Stimulated activated CD4-positive, alpha-beta T cell treated with anti-CD3 and anti-CD28 coated beads, Interleukin-4, amount 100 ng/mL, for 24 hours (primary cell): ENCODE results near the gene ANKH.

Experiments used
- DNase-seq: peaks from one replicate; pipeline ENCODE4 v3.0.0-alpha.2; 2020

Gene ANKH

GRCh38 chr5:14753947-14754346 is 117.6 kb downstream of the ANKH start:
- DNase-seq = no peak

GRCh38 chr5:14753292-14753691 is 118.3 kb downstream of the ANKH start:
- no peak for DNase-seq

GRCh38 chr5:14752497-14753071 is 119.0 kb downstream of the ANKH start:
- no peak for DNase-seq

GRCh38 chr5:14750712-14751111 is 120.9 kb downstream of the ANKH start:
- no peak for DNase-seq

GRCh38 chr5:14749579-14750101 is 121.9 kb downstream of the ANKH start:
- no peak for DNase-seq

GRCh38 chr5:14748180-14748900 is 123.2 kb downstream of the ANKH start:
- no peak for DNase-seq

- no peak for DNase-seq
Measured at GRCh38 chr5:14745753-14746152, 125.8 kb downstream of the ANKH start.

- no peak for DNase-seq
Measured at GRCh38 chr5:14745188-14745563, 126.4 kb downstream of the ANKH start.

- no peak for DNase-seq
Measured at GRCh38 chr5:14744296-14745187, 127.0 kb downstream of the ANKH start.

- no peak for DNase-seq
Measured at GRCh38 chr5:14743601-14744295, 127.8 kb downstream of the ANKH start.

GRCh38 chr5:14742498-14742897 is 129.1 kb downstream of the ANKH start:
- DNase-seq = no peak

GRCh38 chr5:14741801-14742440 is 129.7 kb downstream of the ANKH start:
- DNase-seq = no peak

GRCh38 chr5:14741131-14741530 is 130.4 kb downstream of the ANKH start:
- DNase-seq = no peak

- DNase-seq = no peak
Measured at GRCh38 chr5:14739981-14740380, 131.6 kb downstream of the ANKH start.

GRCh38 chr5:14739538-14739937 is 132.0 kb downstream of the ANKH start:
- DNase-seq = no peak

GRCh38 chr5:14738050-14738449 is 133.5 kb downstream of the ANKH start:
- no peak for DNase-seq

- DNase-seq = no peak
Measured at GRCh38 chr5:14737291-14737690, 134.3 kb downstream of the ANKH start.

GRCh38 chr5:14735944-14736343 is 135.6 kb downstream of the ANKH start:
- DNase-seq = no peak

- no peak for DNase-seq
Measured at GRCh38 chr5:14734396-14734795, 137.2 kb downstream of the ANKH start.

- no peak for DNase-seq
Measured at GRCh38 chr5:14733661-14734060, 137.9 kb downstream of the ANKH start.

- no peak for DNase-seq
Measured at GRCh38 chr5:14732991-14733390, 138.6 kb downstream of the ANKH start.

GRCh38 chr5:14730881-14731280 is 140.7 kb downstream of the ANKH start:
- no peak for DNase-seq

- DNase-seq = no peak
Measured at GRCh38 chr5:14730466-14730865, 141.1 kb downstream of the ANKH start.
